Cardiac septum (tissue), 1 donor: ENCODE data around the gene THSD7B. TPM values are rescaled to one million over a fixed set of nuclear protein-coding genes. Genes with fewer than 3 reads are reported as not detected.

Source experiments
- DNase-seq: peaks from one replicate; pipeline ENCODE4 v3.0.0-alpha.2; 2020; ENCODE audit warnings: low spot score
- intact Hi-C: fragments of 100-400 bp; cut with DNase I; formaldehyde crosslinking; loops from one replicate; pipeline ENCODE4 v1.14.0; 2022
- total RNA-seq: library from RNA; stranded (reverse); fragmentation: NEBNext Ultra II Directional; extraction: Animal tissue kit (Norgen Biotek cat#: 25700); gene quantifications from one replicate; pipeline ENCODE4 v1.2.1, GENCODE V29; 2021
- donor health status: DM: no; HTN: no; CAD: no.

The THSD7B gene
- total RNA-seq, 1 donor from 2014 or later = 0.62 TPM

GRCh38 chr2:137221797-137222492, 456.6 kb downstream of the THSD7B start:
- intact Hi-C loops = no loop called here

GRCh38 chr2:137223722-137224121, 458.4 kb downstream of the THSD7B start:
- DNase-seq = no peak
- intact Hi-C loops = no loop called here

More at GRCh38 chr2:137221797-137222492, 456.6 kb downstream of the THSD7B start:
- no peak for DNase-seq

GRCh38 chr2:137228566-137228965, 463.2 kb downstream of the THSD7B start:
- no peak for DNase-seq
- intact Hi-C loops = no loop called here

- no peak for DNase-seq
- intact Hi-C loops = no loop called here
Measured at GRCh38 chr2:137229834-137230233, 464.5 kb downstream of the THSD7B start.

- no peak for DNase-seq
- intact Hi-C loops = no loop called here
Measured at GRCh38 chr2:137231628-137232027, 466.3 kb downstream of the THSD7B start.

- no peak for DNase-seq
- intact Hi-C loops = no loop called here
Measured at GRCh38 chr2:137232076-137232475, 466.7 kb downstream of the THSD7B start.

GRCh38 chr2:137233091-137233490, 467.7 kb downstream of the THSD7B start:
- intact Hi-C loops = no loop called here

GRCh38 chr2:137237055-137237454, 471.7 kb downstream of the THSD7B start:
- intact Hi-C loops = no loop called here
- no peak for DNase-seq

More at GRCh38 chr2:137233091-137233490, 467.7 kb downstream of the THSD7B start:
- no peak for DNase-seq

GRCh38 chr2:137238065-137238464, 472.7 kb downstream of the THSD7B start:
- no peak for DNase-seq
- intact Hi-C loops = no loop called here

GRCh38 chr2:137249463-137250130, 484.3 kb downstream of the THSD7B start:
- DNase-seq = no peak
- intact Hi-C loops = no loop called here

GRCh38 chr2:137250401-137250800, 485.1 kb downstream of the THSD7B start:
- intact Hi-C loops = no loop called here
- DNase-seq = no peak

- intact Hi-C loops = no loop called here
- DNase-seq = no peak
Measured at GRCh38 chr2:137251045-137251444, 485.7 kb downstream of the THSD7B start.

GRCh38 chr2:137252934-137253333, 487.6 kb downstream of the THSD7B start:
- intact Hi-C loops = no loop called here
- DNase-seq = no peak

- DNase-seq = no peak
- intact Hi-C loops = no loop called here
Measured at GRCh38 chr2:137254052-137254451, 488.7 kb downstream of the THSD7B start.

- intact Hi-C loops = no loop called here
- no peak for DNase-seq
Measured at GRCh38 chr2:137255345-137255744, 490.0 kb downstream of the THSD7B start.

GRCh38 chr2:137255990-137256389, 490.6 kb downstream of the THSD7B start:
- DNase-seq = no peak
- intact Hi-C loops = no loop called here

GRCh38 chr2:137261881-137262585, 496.7 kb downstream of the THSD7B start:
- no peak for DNase-seq
- intact Hi-C loops = no loop called here

GRCh38 chr2:137262594-137262993, 497.2 kb downstream of the THSD7B start:
- intact Hi-C loops = no loop called here
- no peak for DNase-seq

GRCh38 chr2:137287913-137288639, 522.7 kb downstream of the THSD7B start:
- DNase-seq = no peak
- intact Hi-C loops = no loop called here
